DMS 273 (cell line): ENCODE data around the gene PRR29.

Experiments used
- DNase-seq: peaks from one replicate; lab custom pipeline; 2025; ENCODE audit not compliant: unreplicated experiment; lab: John Stamatoyannopoulos, UW

PRR29 gene

DNA sequence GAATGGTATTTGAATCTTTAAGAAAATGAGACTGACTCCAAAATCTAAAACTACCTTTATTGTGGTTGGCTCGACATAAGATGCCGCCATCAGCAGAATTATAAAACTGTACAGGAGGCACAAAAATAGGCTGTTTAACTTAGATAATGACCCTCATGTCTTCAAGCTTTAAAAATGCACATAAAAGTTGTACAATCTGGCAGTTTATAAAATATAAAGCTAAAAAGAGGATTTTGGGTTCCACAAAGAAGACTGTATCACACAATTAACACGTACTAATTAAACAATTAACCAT is 40.9 kb downstream of the PRR29 start:
- no peak for DNase-seq

GRCh38 chr17:64040206-64040605 is 42.1 kb downstream of the PRR29 start:
- no peak for DNase-seq

- no peak for DNase-seq
These were observed 43.8 kb downstream of the PRR29 start for GRCh38 chr17:64041912-64042311.

GRCh38 chr17:64042700-64043485 is 44.7 kb downstream of the PRR29 start:
- DNase-seq: no peak

DNA sequence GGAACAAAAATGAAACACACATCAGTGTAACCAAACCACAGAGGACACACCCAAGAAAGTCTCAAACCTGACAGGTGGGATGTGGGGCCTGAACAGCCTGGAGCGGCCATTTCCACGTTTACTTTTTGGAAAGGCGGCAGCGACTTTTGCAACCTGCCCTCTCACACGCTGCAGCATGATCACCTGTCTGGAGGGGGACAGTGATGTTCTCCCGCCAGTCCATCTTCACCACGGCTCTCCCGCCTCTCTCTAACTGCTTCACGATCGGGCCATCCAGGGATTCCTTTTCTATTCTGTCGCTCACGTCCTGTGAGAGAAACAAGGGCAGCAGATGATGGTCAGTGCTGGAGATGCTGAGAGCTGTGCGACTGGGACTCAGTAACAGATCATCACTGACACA is 47.0 kb downstream of the PRR29 start:
- DNase-seq: no peak

DNA sequence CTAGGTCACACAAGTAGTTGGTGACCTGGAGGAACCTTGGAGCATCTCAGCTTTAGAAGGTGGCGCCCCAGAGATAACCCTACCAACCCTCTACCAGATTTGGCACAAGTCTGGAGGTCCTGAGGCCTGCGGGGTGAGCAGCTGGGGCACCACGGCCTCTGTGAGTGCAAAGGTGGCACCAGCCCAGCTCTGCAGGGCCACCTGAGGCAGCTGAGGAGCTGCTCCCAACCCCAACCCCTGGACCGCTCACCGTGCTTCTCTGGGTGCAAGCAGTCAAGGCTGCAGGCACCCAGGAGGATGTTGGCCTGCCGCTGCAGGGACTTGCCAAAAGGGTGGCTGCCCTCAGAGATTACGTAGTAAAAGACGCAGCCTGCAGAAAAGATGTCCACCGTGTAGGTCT is 50.7 kb downstream of the PRR29 start:
- no peak for DNase-seq

DNA sequence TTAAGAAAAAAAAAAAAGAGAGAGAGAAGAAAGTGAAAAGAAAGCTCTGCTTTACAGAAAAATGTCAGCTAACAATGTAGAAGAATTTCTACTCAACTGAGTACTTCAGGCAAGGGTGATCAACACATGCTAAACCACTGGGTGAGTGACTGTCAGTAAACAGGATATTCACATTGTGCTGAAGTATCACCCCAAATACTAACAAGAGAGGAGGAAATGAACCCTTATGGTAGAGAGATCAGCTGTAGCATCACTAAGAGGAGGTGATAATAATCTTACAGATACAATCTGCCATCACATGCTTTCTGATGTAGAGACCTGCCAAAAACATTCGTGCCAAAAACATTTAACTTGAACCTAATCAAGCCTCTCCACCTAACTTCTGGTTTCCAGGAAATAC is 53.0 kb downstream of the PRR29 start:
- DNase-seq: no peak

GRCh38 chr17:64053101-64053500 is 55.0 kb downstream of the PRR29 start:
- DNase-seq: no peak
